ENCODE results near the gene SLC16A8. TPM values are rescaled to one million over a fixed set of nuclear protein-coding genes. Genes with fewer than 3 reads are reported as not detected.

The SLC16A8 gene
- total and polyA plus RNA-seq, 9 of the 15 experiments (the other 6 are each of a cell fraction or from before 2014, with no cell fraction given) = not detected

DNA sequence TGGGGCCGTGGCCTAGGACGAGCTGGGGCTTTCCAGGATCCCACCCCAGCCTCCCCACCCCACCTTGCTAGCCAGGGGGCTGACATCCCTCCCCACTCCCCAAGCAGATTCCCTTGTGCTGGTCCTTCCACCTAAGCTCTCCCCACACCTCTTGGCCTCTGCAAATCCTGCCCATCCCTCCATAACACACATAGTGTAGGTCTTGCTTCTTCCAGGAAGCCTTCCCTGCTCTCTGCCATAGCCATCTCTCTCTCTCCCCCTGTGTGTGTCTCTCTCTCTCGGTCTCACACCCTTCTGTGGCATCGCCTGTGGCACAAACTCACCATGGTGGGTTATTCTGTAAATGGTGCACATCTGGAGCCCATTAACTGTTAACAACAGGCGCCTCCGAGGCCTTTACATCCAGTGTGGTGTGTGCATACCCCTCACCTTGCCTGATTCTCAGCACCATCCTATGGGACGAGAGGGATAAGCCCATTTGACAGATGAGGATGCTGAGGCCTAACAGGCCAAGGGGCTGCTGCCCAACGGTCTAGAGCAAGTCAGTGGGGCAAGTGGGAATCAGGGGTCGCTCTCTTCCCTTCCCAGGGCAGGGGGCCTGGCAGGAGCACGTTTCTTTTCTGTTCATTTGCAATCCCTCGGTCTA, 49.0 kb downstream of the SLC16A8 start:
- no peak overlapping the region; the same call in 1 of the 2 replicates for H3K4me2 ChIP-seq (ENCODE audit: insufficient read depth, low read length)
- in situ Hi-C loops (cut with MboI) (no loop called here), intact Hi-C loops (cut with micrococcal nuclease) (no loop called here)
- H3K27me3 ChIP-seq (ENCODE audit: control insufficient read depth in 2 of 2, insufficient read depth in 2 of 2, low read length in 2 of 2) = no peaks in the 10 kb centered on the region
- no TSS peak for BruUV-seq (replicated peaks)
- no peaks in the 10 kb centered on the region for H4K20me1 ChIP-seq (replicated peaks; ENCODE audit: control insufficient read depth, insufficient read depth, low read length)
- H3K4me3 ChIP-seq = no peak overlapping the region
- peak overlapping the region; percentile 59 to 76; a peak in 2 of 4 replicates for H3K9ac ChIP-seq (ENCODE audit: insufficient read depth in 1 of 2, low read depth in 2 of 2, low read length in 2 of 2)
- H3K4me1 ChIP-seq (replicated peaks in 1 of 2; ENCODE audit: control insufficient read depth in 2 of 2, insufficient read depth in 2 of 2, low read length in 2 of 2) = peaks cover 34 to 57% of the 10 kb centered on the region in 2 experiments
- H3K79me2 ChIP-seq (ENCODE audit: control insufficient read depth, insufficient read depth, low read length) = no peaks in the 10 kb centered on the region
- POLR2A ChIA-PET = interaction anchor here (0.5 to 1.4 kb wide), 5 partner anchors 8 to 153 kb away, joined by 3 to 9 read pairs (median 3); no protein-coding TSS in a partner anchor
- H3K27ac ChIP-seq (ENCODE audit: extremely low read depth, low read depth, low read length) = peak overlapping the region; percentile 89; the same call in 2 of the 3 replicates
- CTCF ChIA-PET (ENCODE audit: low intra/inter-chr PET ratio) = no interaction called here
- H3K9me1 ChIP-seq (ENCODE audit: control insufficient read depth, insufficient read depth, low read length) = no peaks in the 10 kb centered on the region
- WGBS (ENCODE audit: insufficient coverage, low coverage, missing lambda C conversion rate) = 83% methylated on average over 2 of the region's 11 CpGs
- H3K9me3 ChIP-seq (replicated peaks; ENCODE audit: control insufficient read depth, insufficient read depth, low read depth, low read length) = no peaks in the 10 kb centered on the region
- H2AFZ ChIP-seq (ENCODE audit: low read depth, low read length) = peak overlapping the region; percentile 82
- DNase-seq (ENCODE audit: extremely low read depth in 1 of 4, low spot score in 3 of 4) = no peak
- FAIRE-seq = no peak
- H3K36me3 ChIP-seq (ENCODE audit: control insufficient read depth, insufficient read depth, low read length) = no peaks in the 10 kb centered on the region
- ATAC-seq = peak; percentile 37
- TF ChIP-seq NFRKB (IDR thresholded peaks at IDR 0.05; ENCODE audit: low read depth) (no peak), POLR2AphosphoS5 (IDR thresholded peaks at IDR 0.05; ENCODE audit: control insufficient read depth, insufficient read depth, low read depth, low read length) (peak; percentile 25; the same call in 1 of the 2 replicates), ZFP36 (IDR thresholded peaks at IDR 0.05; ENCODE audit: low read depth, low read length, partially characterized antibody) (peak; percentile 80), POLR2A (conservative IDR thresholded peaks at IDR 0.05) (peak; percentile 53; the same call in 1 of the 2 replicates), HEY1 (CRISPR knock-in tag; IDR thresholded peaks at IDR 0.05; ENCODE audit: borderline replicate concordance) (no peak), BCOR (IDR thresholded peaks at IDR 0.05) (peak; percentile 65), FOSL1 (tag; conservative IDR thresholded peaks at IDR 0.05) (0 out of 2 replicates have a peak, but pooled peaks have one; percentile 8), KDM1A (IDR thresholded peaks at IDR 0.05) (peak; percentile 22 to 67; a peak in 2 of 4 replicates), TCF3 (CRISPR knock-in tag; IDR thresholded peaks at IDR 0.05) (no peak), CREBBP (IDR thresholded peaks at IDR 0.05; ENCODE audit: low read depth, low read length) (no peak), HDAC2 (IDR thresholded peaks at IDR 0.05) (0 out of 2 replicates have a peak, but pooled peaks have one; percentile 33), NFXL1 (CRISPR knock-in tag; IDR thresholded peaks at IDR 0.05) (no peak), KLF10 (CRISPR knock-in tag; IDR thresholded peaks at IDR 0.05) (no peak), NONO (IDR thresholded peaks at IDR 0.05; ENCODE audit: low read depth in 2 of 2, low read length in 1 of 2) (no peak), ZBTB8A (IDR thresholded peaks at IDR 0.05; ENCODE audit: partially characterized antibody) (no peak), RBM25 (IDR thresholded peaks at IDR 0.05; ENCODE audit: low read depth, low read length, severe bottlenecking) (peak; percentile 83)
- TF ChIP-seq, protein P1, sequence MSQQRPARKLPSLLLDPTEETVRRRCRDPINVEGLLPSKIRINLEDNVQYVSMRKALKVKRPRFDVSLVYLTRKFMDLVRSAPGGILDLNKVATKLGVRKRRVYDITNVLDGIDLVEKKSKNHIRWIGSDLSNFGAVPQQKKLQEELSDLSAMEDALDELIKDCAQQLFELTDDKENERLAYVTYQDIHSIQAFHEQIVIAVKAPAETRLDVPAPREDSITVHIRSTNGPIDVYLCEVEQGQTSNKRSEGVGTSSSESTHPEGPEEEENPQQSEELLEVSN (IDR thresholded peaks at IDR 0.05; ENCODE audit: borderline replicate concordance in 1 of 2, extremely low read depth in 1 of 2, insufficient read depth in 1 of 2, insufficient read length in 1 of 2, low read depth in 1 of 2, low read length in 1 of 2, poor library complexity in 1 of 2, severe bottlenecking in 1 of 2) = no peak
- TF ChIP-seq, protein P2, sequence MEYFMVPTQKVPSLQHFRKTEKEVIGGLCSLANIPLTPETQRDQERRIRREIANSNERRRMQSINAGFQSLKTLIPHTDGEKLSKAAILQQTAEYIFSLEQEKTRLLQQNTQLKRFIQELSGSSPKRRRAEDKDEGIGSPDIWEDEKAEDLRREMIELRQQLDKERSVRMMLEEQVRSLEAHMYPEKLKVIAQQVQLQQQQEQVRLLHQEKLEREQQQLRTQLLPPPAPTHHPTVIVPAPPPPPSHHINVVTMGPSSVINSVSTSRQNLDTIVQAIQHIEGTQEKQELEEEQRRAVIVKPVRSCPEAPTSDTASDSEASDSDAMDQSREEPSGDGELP (CRISPR knock-in tag; IDR thresholded peaks at IDR 0.05; ENCODE audit: borderline replicate concordance) = no peak
- TF ChIP-seq, protein P3, sequence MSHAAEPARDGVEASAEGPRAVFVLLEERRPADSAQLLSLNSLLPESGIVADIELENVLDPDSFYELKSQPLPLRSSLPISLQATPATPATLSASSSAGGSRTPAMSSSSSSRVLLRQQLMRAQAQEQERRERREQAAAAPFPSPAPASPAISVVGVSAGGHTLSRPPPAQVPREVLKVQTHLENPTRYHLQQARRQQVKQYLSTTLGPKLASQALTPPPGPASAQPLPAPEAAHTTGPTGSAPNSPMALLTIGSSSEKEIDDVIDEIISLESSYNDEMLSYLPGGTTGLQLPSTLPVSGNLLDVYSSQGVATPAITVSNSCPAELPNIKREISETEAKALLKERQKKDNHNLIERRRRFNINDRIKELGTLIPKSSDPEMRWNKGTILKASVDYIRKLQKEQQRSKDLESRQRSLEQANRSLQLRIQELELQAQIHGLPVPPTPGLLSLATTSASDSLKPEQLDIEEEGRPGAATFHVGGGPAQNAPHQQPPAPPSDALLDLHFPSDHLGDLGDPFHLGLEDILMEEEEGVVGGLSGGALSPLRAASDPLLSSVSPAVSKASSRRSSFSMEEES (CRISPR knock-in tag; IDR thresholded peaks at IDR 0.05) = no peak
- TF ChIP-seq, protein P4, sequence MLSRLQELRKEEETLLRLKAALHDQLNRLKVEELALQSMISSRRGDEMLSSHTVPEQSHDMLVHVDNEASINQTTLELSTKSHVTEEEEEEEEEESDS (CRISPR knock-in tag; IDR thresholded peaks at IDR 0.05) = no peak
